ENCODE measurements around the gene IRF2BP1.

The IRF2BP1 gene, protein sequence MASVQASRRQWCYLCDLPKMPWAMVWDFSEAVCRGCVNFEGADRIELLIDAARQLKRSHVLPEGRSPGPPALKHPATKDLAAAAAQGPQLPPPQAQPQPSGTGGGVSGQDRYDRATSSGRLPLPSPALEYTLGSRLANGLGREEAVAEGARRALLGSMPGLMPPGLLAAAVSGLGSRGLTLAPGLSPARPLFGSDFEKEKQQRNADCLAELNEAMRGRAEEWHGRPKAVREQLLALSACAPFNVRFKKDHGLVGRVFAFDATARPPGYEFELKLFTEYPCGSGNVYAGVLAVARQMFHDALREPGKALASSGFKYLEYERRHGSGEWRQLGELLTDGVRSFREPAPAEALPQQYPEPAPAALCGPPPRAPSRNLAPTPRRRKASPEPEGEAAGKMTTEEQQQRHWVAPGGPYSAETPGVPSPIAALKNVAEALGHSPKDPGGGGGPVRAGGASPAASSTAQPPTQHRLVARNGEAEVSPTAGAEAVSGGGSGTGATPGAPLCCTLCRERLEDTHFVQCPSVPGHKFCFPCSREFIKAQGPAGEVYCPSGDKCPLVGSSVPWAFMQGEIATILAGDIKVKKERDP

DNA sequence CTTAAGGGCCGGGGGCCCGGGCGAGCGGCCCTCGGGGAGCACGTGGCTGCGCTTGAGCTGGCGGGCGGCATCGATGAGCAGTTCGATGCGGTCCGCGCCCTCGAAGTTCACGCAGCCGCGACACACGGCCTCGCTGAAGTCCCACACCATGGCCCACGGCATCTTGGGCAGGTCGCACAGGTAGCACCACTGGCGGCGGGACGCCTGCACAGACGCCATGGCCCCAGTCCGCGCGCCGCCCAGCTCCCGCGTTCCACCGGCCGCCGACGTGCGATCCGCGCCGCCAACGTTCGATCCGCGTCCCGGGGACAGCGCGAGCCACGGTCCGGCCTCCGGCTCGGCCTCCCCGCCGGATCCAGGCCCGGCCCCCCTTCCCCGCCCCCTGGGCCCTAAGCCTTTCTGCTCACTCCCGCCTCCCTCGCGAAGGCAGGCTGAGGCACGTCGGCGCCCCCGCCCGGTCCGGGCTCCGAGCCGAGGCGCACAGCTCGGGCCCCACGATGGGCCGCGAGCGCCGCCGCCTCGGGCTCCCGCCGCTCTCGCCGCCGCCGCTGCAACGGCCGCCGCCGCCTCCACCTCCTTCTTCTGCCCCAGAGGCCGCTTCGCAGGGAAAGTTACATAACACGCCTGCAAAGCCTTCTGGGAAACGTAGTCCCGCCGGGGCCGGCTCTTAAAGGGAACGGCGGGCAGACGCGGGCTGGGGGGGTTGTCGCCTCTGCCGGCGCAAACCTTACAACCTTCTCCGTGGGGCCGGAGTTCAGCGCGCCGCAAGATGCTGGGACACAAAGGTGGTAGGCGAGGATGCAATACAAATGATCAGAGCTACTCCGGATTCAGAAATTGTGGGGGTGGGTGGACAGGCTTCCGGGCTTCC lies at the start of gene IRF2BP1:
Gene IRF2BP1 (minus strand): TSS at position 586 of the 871 bp plus-strand sequence. CDS start 367 bp downstream, at position 219.
- no peak for FAIRE-seq

DNA sequence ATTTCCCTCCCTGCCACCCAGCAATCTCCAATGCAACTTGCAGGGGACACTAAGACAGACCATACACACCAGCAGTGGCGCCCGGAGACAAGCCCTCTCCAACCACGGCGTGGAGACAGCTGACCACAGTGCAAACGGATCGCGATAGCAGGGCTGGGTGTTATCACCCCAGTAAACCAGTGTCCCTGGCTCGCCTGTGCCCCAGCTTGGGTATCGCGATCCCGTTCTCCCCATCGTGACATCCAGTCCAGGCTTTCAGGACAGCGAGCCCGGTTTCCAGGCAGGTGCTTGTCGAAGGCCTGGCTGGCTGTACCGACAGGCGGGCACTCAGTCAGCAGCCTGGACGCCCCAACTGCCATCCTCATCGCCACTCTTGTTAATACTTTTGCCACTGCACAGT lies 49.3 kb upstream of the IRF2BP1 start:
- FAIRE-seq, result no peak

DNA sequence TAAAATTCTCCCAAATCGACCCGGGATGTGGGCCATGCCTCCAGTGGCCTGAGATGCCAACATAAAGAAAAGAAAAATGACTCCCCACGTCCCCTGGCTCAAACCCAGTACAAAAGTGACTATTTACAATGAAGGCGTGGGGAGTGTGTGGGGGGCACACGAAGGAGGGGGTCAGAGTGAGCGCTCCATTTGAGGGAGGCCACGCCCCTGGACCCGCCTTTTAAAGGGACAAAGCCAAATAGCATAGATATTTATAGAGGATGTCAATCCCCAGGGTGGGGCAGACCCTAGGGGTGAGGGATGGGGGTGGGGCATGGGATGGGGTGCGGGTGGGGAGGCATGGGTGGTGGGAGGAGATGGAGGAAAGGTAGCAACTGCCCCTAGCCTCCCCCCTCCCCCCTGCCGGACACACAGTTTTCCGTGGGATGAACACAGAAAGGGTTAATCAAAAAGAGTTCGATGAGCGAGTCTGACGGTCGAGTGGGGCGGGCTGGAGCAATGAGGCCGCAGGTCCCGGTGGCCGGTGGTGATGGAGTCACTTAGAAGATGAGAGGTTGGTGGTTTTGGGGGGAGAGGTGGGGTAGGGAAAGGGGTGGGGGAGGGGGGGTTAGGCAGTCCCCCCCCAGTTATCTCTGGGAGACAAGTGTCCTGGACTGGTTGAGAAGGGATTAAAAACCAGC lies 48.8 kb upstream of the IRF2BP1 start:
- FAIRE-seq, result no peak

DNA sequence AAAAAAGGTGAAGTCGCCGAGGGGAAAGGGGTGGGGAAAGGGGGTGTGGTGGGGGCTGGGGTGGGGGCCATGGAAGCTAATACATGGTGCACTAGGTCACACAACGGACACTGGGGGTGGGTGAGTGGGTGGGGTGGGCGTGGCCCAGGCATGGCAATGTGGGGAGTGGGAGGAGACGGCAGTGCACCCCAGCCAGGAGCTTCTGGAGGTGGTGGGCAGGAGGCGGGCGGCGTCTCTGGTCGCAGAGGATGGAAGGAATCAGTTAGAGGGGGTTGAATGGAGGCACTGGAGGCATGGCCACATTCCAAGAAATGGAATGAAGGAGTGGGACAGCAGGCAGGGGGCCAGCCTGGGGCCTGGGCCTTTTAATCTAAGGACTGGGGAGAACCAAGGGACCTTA lies 47.8 kb upstream of the IRF2BP1 start:
- FAIRE-seq, result no peak

DNA sequence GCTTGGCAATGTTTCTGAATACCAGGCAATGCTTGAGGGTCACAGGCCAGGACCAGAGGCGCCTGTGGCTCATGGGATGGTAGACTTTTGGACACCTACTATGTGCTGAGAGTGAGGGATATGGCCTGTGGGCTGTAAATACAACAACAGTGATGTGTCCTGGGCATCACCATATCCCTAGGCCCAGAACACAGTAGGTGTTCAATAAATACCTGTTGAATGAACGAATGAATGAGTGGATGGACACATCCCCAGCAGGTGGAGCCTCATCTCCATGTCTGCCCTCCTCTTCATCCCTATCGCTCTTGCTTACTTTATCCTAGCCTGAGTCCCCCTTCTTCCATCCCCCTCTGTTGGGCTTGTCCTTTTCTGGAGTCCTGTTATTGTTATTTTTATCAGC lies 45.1 kb upstream of the IRF2BP1 start:
- FAIRE-seq, result no peak

GRCh38 chr19:45929247-45929646 lies 43.3 kb upstream of the IRF2BP1 start:
- FAIRE-seq, result no peak

GRCh38 chr19:45927565-45928261 lies 41.8 kb upstream of the IRF2BP1 start:
- no peak for FAIRE-seq

GRCh38 chr19:45924891-45925447 lies 39.0 kb upstream of the IRF2BP1 start:
- FAIRE-seq, result no peak

- no peak for FAIRE-seq
Observed at GRCh38 chr19:45922281-45922680, 36.3 kb upstream of the IRF2BP1 start.

- FAIRE-seq, result no peak
Observed at GRCh38 chr19:45920458-45920857, 34.5 kb upstream of the IRF2BP1 start.

- FAIRE-seq, result no peak
Observed at GRCh38 chr19:45919678-45920077, 33.7 kb upstream of the IRF2BP1 start.

DNA sequence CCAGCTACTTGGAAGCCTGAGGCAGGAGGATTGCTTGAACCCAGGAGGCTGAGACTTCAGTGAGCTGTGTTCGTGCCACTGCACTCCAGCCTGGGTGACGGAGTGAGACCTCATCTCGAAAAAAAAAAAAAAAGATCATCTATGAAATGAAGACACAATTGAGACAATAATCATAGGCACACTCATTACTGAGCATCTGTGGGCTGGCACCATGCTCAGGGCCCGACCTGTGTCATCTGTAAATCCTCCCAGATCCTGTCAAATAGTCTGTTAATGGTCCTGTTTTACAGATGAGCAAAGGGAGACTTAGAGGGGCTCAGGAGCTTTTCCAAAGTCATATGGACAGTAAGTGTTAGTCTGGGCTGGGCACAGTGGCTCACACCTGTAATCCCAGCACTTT lies 32.8 kb upstream of the IRF2BP1 start:
- no peak for FAIRE-seq

DNA sequence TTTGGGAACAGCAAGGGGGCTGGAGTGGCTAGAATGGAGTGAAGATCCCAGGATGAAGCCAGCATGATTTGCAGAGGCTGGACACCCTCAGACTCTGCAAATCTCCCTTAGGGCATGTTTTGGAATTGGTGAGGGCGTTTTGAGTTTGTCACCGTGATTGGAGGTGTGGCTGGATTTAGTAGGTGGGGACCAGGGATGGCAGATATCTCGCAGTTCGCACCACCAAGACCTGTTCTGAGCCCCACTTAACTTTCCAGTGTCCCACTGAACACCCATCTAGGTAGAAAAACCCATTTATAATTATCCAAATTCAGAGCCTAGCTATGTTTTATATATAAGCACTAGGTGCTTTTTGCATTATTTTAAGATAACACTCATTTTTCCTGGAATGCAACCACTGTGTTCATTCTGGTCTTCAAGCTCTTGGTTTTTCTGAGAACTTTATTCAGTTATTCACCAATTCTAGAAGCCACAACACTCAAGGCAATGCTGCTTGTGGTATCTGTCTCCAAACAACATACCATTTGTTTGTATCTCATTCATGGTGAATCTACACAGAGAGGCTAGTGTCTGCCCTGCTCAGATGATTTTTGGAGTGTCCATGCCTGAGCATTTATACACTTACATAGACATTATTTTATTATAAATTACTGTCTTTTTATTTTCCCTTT lies 31.6 kb upstream of the IRF2BP1 start:
- FAIRE-seq, result no peak

- FAIRE-seq, result no peak
Observed at GRCh38 chr19:45913874-45914830, 28.2 kb upstream of the IRF2BP1 start, which contains the start of gene NANOS2. TSS of gene NANOS2 (minus strand) at chr19:45914778. CDS start at chr19:45914693, 85 bp downstream.

DNA sequence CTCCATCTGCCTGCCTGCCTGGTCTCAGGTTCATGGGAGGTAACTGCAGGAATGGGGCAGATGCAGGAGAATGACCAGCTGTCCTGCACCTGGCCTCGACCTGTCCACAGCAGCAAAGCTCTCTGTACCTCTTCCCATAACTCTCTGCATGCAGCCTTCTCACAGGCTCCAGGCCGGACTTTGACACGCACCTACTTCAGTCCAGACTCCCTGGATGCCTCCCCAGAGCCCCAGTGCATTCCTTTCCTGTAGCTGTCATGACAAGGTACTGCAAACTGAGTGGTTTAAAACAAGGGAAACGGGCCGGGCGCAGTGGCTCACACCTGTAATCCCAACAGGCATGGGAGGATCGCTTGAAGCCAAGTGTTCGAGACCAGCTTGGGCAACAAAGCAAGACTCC lies 25.4 kb upstream of the IRF2BP1 start:
- FAIRE-seq, result no peak

GRCh38 chr19:45908956-45909355 lies 23.0 kb upstream of the IRF2BP1 start:
- no peak for FAIRE-seq

GRCh38 chr19:45906221-45906620 lies 20.3 kb upstream of the IRF2BP1 start:
- FAIRE-seq, result no peak

DNA sequence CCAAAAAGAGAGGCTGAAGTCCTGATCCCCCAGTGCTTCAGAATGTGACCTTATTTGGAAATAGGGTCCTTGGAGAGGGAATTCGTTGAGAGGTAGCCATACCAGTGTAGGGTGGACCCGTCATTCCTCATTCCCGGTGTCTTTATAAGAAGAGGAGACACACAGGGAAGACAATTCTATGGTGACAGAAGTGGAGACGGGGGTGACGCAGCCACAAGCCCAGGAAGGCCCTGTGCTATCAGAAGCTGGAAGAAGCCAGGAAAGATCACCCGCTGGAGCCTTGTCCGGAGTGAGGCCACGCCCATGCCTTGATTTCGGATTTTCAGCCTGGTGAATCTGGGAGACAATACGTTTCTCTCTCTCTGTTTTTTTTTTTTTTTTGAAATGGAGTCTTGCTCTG lies 19.1 kb upstream of the IRF2BP1 start:
- FAIRE-seq, result no peak

DNA sequence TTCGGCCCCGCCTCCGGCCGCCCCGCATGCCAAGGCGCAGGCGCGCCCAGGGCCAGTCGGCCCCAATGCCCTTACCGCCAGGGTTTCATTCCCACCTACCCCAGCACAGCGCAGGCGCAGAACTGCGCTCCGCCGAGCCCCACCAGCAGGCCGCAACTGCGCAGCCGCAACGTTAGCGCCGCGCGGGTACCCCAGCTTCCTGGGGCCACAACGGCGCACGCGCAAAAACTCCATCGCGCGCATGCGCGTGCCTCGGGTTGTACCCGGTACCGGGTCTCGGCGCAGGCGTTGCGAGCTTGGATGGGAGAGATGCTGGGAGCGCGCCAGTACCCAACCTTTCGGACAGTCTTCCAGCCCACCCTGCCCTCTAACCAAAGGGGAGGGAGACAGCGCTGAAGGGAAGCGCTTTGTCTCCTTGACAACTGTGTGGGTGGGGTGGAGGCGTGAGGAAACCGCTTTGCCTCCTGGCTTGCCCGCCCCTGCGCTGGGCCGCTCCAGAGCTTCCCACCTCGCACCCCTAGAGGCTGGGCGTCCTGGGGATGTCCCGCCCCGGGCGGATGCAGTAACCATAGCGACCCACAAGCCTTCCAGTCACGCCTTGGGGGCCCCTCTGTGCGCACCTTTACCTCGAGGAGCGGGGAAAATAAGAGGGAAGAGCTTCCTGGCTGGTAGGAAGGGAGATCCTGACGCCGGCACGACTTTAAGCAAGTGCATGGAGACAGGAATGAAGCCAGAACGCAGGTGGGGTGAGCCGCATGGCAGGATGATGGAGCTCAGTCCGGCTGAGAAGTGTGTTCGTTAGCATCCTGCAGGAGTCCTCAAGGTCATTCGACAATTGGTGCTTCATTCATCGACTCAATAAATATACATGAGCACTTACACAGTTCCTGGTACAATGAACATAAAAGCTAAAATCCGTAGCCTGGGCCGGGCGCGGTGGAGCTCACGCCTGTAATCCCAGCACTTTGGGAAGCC lies 17.0 kb upstream of the IRF2BP1 start:
- FAIRE-seq, result no peak
